H1 (cell line): ENCODE results near the gene GGA1. TPM values are rescaled to one million over a fixed set of nuclear protein-coding genes. Genes with fewer than 3 reads are reported as not detected.

Source experiments
- CTCF ChIA-PET: fragments of 300-600 bp; sonication (Branson Sonifier 250); formaldehyde crosslinking; loops from one replicate; lab custom pipeline; 2021; ENCODE audit not compliant: partially characterized antibody; lab: Charles Lee
- POLR2A ChIA-PET: fragments of 300-600 bp; sonication (Branson Sonifier 250); formaldehyde crosslinking; loops from one replicate; lab custom pipeline; 2021; ENCODE audit warnings: inconsistent platforms; ENCODE audit not compliant: partially characterized antibody; lab: Charles Lee
- DNase-seq, 2 experiments: peaks; one replicate each; pipeline versions ENCODE4 v3.0.0 to v3.0.0-alpha.2; 2010 to 2022; ENCODE audit warnings: low spot score in 2 of 2, low read depth in 1 of 2, mixed read lengths in 1 of 2
- FAIRE-seq: peaks from 2 replicates; lab custom pipeline; 2011; peaks lifted over from hg19 to GRCh38; lab: Jason Lieb, UNC
- H2AFZ ChIP-seq: 2 replicates; pipeline ENCODE4 v1.8.1; 2012; ENCODE audit warnings: low read length, inconsistent platforms
- H2AK5ac ChIP-seq: 2 replicates; pipeline ENCODE4 v1.6.1; 2013; ENCODE audit warnings: low read depth, low read length
- H2BK120ac ChIP-seq: replicated peaks from 2 replicates; pipeline ENCODE3; 2013; ENCODE audit warnings: low read depth, low read length, inconsistent platforms
- H2BK12ac ChIP-seq: 2 replicates; pipeline ENCODE4 v1.6.1; 2013; ENCODE audit warnings: low read depth, low read length
- H2BK15ac ChIP-seq: 2 replicates; pipeline ENCODE4 v1.6.1; 2013; ENCODE audit warnings: low read length
- H2BK20ac ChIP-seq: 2 replicates; pipeline ENCODE4 v1.6.1; 2013; ENCODE audit warnings: low read length
- H2BK5ac ChIP-seq: 2 replicates; pipeline ENCODE4 v1.6.1; 2013; ENCODE audit warnings: low read depth, low read length
- H3K14ac ChIP-seq: 2 replicates; pipeline ENCODE4 v1.6.1; 2013; ENCODE audit warnings: inconsistent platforms; ENCODE audit not compliant: insufficient read length
- H3K18ac ChIP-seq: 2 replicates; pipeline ENCODE4 v1.6.1; 2013; ENCODE audit warnings: low read length; ENCODE audit errors: extremely low read depth
- H3K23ac ChIP-seq: 2 replicates; pipeline ENCODE4 v1.6.1; 2013; ENCODE audit warnings: inconsistent platforms; ENCODE audit not compliant: insufficient read length
- H3K23me2 ChIP-seq: 2 replicates; pipeline ENCODE4 v1.6.1; 2013; ENCODE audit warnings: low read depth, low read length
- H3K27ac ChIP-seq: 2 replicates; pipeline ENCODE4 v1.6.1; 2011; ENCODE audit warnings: low read depth, low read length, inconsistent platforms
- H3K27me3 ChIP-seq, 4 experiments: replicated peaks in 1 of 4; 1 replicate in 1 of 4; 2 replicates in 3 of 4; pipeline versions ENCODE4 v1.6.1 to v1.8.1; 2011 to 2013; ENCODE audit warnings: low read length in 3 of 4, mild to moderate bottlenecking in 3 of 4, inconsistent platforms in 2 of 4, mixed read lengths in 2 of 4, moderate library complexity in 1 of 4; ENCODE audit not compliant: control insufficient read depth in 3 of 4, insufficient read depth in 3 of 4; ENCODE audit errors: extremely low read depth in 1 of 4
- H3K36me3 ChIP-seq, 4 experiments: 2 replicates each; pipeline versions ENCODE4 v1.6.1 to v1.8.1; 2011 to 2013; ENCODE audit warnings: mild to moderate bottlenecking in 4 of 4, low read length in 3 of 4, moderate library complexity in 2 of 4, control low read depth in 1 of 4, inconsistent platforms in 1 of 4; ENCODE audit not compliant: insufficient read depth in 4 of 4, control insufficient read depth in 2 of 4
- H3K4ac ChIP-seq: replicated peaks from 2 replicates; pipeline ENCODE3; 2013; ENCODE audit warnings: low read length, low read depth, mixed read lengths, inconsistent platforms; ENCODE audit not compliant: insufficient read length
- H3K4me1 ChIP-seq, 4 experiments: replicated peaks in 1 of 4; 1 replicate in 1 of 4; 2 replicates in 3 of 4; pipeline versions ENCODE4 v1.6.1 to v1.8.1; 2011 to 2013; ENCODE audit warnings: low read length in 3 of 4, inconsistent platforms in 2 of 4, mixed read lengths in 1 of 4; ENCODE audit not compliant: insufficient read depth in 4 of 4, control insufficient read depth in 3 of 4
- H3K4me2 ChIP-seq, 2 experiments: 2 replicates each; pipeline versions ENCODE4 v1.6.1 to v1.8.1; 2011 to 2013; ENCODE audit warnings: low read depth in 2 of 2, low read length in 2 of 2, control low read depth in 1 of 2, inconsistent platforms in 1 of 2, mild to moderate bottlenecking in 1 of 2; ENCODE audit not compliant: insufficient read depth in 1 of 2
- H3K4me3 ChIP-seq, 4 experiments: fragments of 200-600, 300-600 bp in 1 of 4; sonication (generic), shearing (Covaris generic), sonication (Bioruptor Twin) in 1 of 4; 2 replicates each; pipeline versions ENCODE4 v1.5.1 to v1.8.1; 2011 to 2016; ENCODE audit warnings: low read length in 4 of 4, low read depth in 3 of 4, control low read depth in 2 of 4, inconsistent platforms in 2 of 4, mild to moderate bottlenecking in 2 of 4, mixed read lengths in 1 of 4, moderate library complexity in 1 of 4; ENCODE audit not compliant: insufficient read depth in 2 of 4; ENCODE audit errors: extremely low read depth in 1 of 4
- H3K56ac ChIP-seq: replicated peaks from 2 replicates; pipeline ENCODE3; 2013; ENCODE audit warnings: low read depth, mild to moderate bottlenecking, mixed read lengths, low read length, inconsistent platforms; ENCODE audit not compliant: insufficient read length
- H3K79me1 ChIP-seq: 2 replicates; pipeline ENCODE4 v1.6.1; 2013; ENCODE audit warnings: low read depth, low read length, control low read depth
- H3K79me2 ChIP-seq, 2 experiments: 2 replicates each; pipeline versions ENCODE4 v1.6.1 to v1.8.1; 2012 to 2013; ENCODE audit warnings: low read length in 2 of 2, mild to moderate bottlenecking in 2 of 2, inconsistent platforms in 1 of 2; ENCODE audit not compliant: insufficient read depth in 2 of 2, control insufficient read depth in 1 of 2
- H3K9ac ChIP-seq, 4 experiments: replicated peaks in 1 of 4; 1 replicate in 1 of 4; 2 replicates in 3 of 4; pipeline versions ENCODE4 v1.6.1 to v1.8.1; 2011 to 2013; ENCODE audit warnings: low read depth in 3 of 4, low read length in 3 of 4, control low read depth in 2 of 4, mild to moderate bottlenecking in 2 of 4, moderate library complexity in 2 of 4, inconsistent platforms in 1 of 4; ENCODE audit errors: extremely low read depth in 1 of 4
- H3K9me3 ChIP-seq, 2 experiments: 2 replicates each; pipeline versions ENCODE4 v1.6.1 to v1.8.1; 2012 to 2013; ENCODE audit warnings: mild to moderate bottlenecking in 2 of 2, moderate library complexity in 2 of 2, control low read depth in 1 of 2, inconsistent platforms in 1 of 2, low read depth in 1 of 2, low read length in 1 of 2, mixed read lengths in 1 of 2; ENCODE audit not compliant: insufficient read depth in 2 of 2
- H4K20me1 ChIP-seq, 2 experiments: replicated peaks in 1 of 2; 2 replicates each; pipeline versions ENCODE3 to v1.8.1; 2011 to 2013; ENCODE audit warnings: inconsistent platforms in 2 of 2, low read length in 2 of 2, mild to moderate bottlenecking in 1 of 2; ENCODE audit not compliant: insufficient read depth in 2 of 2, control insufficient read depth in 1 of 2
- H4K5ac ChIP-seq: 2 replicates; pipeline ENCODE4 v1.6.1; 2013; ENCODE audit warnings: low read length, low read depth, mixed read lengths, inconsistent platforms; ENCODE audit not compliant: insufficient read length
- H4K8ac ChIP-seq: 2 replicates; pipeline ENCODE4 v1.8.0; 2013; ENCODE audit warnings: mild to moderate bottlenecking, moderate library complexity, low read length, inconsistent platforms; ENCODE audit not compliant: insufficient read depth; ENCODE audit errors: extremely low read depth
- H4K91ac ChIP-seq: replicated peaks from 2 replicates; pipeline ENCODE3; 2013; ENCODE audit warnings: low read length, mixed read lengths, inconsistent platforms; ENCODE audit not compliant: insufficient read length
- BACH1 ChIP-seq: IDR thresholded peaks from 2 replicates; pipeline ENCODE4 v1.6.1; 2012; ENCODE audit warnings: low read length, improper control_type of control experiment
- BCL11A ChIP-seq, 2 experiments: IDR thresholded peaks; one replicate each; pipeline ENCODE4 v1.6.1; 2011; ENCODE audit warnings: low read depth in 2 of 2, low read length in 2 of 2, mild to moderate bottlenecking in 2 of 2
- BRCA1 ChIP-seq: IDR thresholded peaks from 2 replicates; pipeline ENCODE4 v1.6.1; 2012; ENCODE audit warnings: low read depth, low read length, improper control_type of control experiment
- CEBPB ChIP-seq: IDR thresholded peaks from 2 replicates; pipeline ENCODE4 v1.6.1; 2012; ENCODE audit warnings: low read depth, low read length
- GABPA ChIP-seq: IDR thresholded peaks from 2 replicates; pipeline ENCODE4 v1.6.1; 2011; ENCODE audit warnings: mild to moderate bottlenecking, low read length, moderate library complexity, borderline replicate concordance; ENCODE audit not compliant: insufficient read depth
- KDM4A ChIP-seq: IDR thresholded peaks from one replicate; pipeline ENCODE4 v1.7.1; 2012; ENCODE audit warnings: low read depth, mild to moderate bottlenecking, moderate library complexity, low read length, inconsistent platforms; ENCODE audit not compliant: severe bottlenecking
- KDM5A ChIP-seq: fragments of 200-600 bp; IDR thresholded peaks from 2 replicates; pipeline ENCODE4 v1.7.1; 2012; ENCODE audit warnings: mild to moderate bottlenecking, low read length, inconsistent platforms, mixed read lengths
- POLR2A ChIP-seq, 2 experiments: IDR thresholded peaks; 1 replicate in 1 of 2; 2 replicates in 1 of 2; pipeline ENCODE4 v1.6.1; 2011; ENCODE audit warnings: low read depth in 2 of 2, low read length in 2 of 2, mild to moderate bottlenecking in 2 of 2; ENCODE audit errors: control extremely low read depth in 1 of 2
- POLR2AphosphoS5 ChIP-seq: IDR thresholded peaks from 2 replicates; pipeline ENCODE4 v1.6.1; 2011; ENCODE audit warnings: low read depth, low read length
- SIN3A ChIP-seq, 2 experiments: IDR thresholded peaks in 1 of 2; conservative IDR thresholded peaks in 1 of 2; 2 replicates each; pipeline ENCODE4 v1.6.1; 2011 to 2012; ENCODE audit warnings: low read length in 2 of 2, improper control_type of control experiment in 1 of 2, low read depth in 1 of 2, mild to moderate bottlenecking in 1 of 2
- SIRT6 ChIP-seq: IDR thresholded peaks from one replicate; pipeline ENCODE4 v1.7.1; 2012; ENCODE audit warnings: low read length, inconsistent platforms
- SRF ChIP-seq: IDR thresholded peaks from 2 replicates; pipeline ENCODE4 v1.6.1; 2011; ENCODE audit warnings: mild to moderate bottlenecking, low read depth, low read length, moderate library complexity
- TAF7 ChIP-seq: optimal IDR thresholded peaks from 2 replicates; pipeline ENCODE3; 2011; ENCODE audit warnings: low read depth, mild to moderate bottlenecking, inconsistent platforms, low read length, moderate library complexity, borderline replicate concordance
- USF2 ChIP-seq: IDR thresholded peaks from 2 replicates; pipeline ENCODE4 v1.6.1; 2011; ENCODE audit warnings: low read length, improper control_type of control experiment
- WGBS, 2 experiments: shearing (Covaris generic) in 1 of 2; methylation state at CpG; one replicate each; pipeline versions ENCODE4 v1.1.6 to v1.1.7; 2013 to 2015; ENCODE audit warnings: low lambda C conversion rate in 2 of 2, mixed read lengths in 2 of 2, inconsistent platforms in 1 of 2, low coverage in 1 of 2, missing lambda C conversion rate in 1 of 2; ENCODE audit not compliant: insufficient replicate concordance in 2 of 2, insufficient coverage in 1 of 2, insufficient read length in 1 of 2; ENCODE audit errors: extremely low coverage in 1 of 2, missing lambda C conversion rate in 1 of 2; 5-methylcytosine and 5-hydroxymethylcytosine counted together
- polyA plus RNA-seq, 7 experiments: library from polyadenylated mRNA; depleted of rRNA in 3 of 7; stranded (reverse) in 5 of 7; unstranded in 2 of 7; fragments of >200 nt in 5 of 7; fragments of 200-250 nt in 2 of 7; gene quantifications; 1 replicate in 5 of 7; 2 replicates in 1 of 7; 4 replicates in 1 of 7; pipeline versions ENCODE4 v1.2.1 to v1.2.3, GENCODE V29; 2011 to 2013; ENCODE audit warnings: missing spikeins in 2 of 7, mixed read lengths in 2 of 7
- total RNA-seq: library from RNA; stranded (reverse); fragmentation: NEBNext Ultra II Directional; extraction: Animal tissue kit (Norgen Biotek cat#: 25700); gene quantifications from 2 replicates; pipeline ENCODE4 v1.2.1, GENCODE V29; 2021

GGA1 gene
- total and polyA plus RNA-seq, 2 of the 8 experiments (the other 6 are each of a cell fraction or from before 2014, with no cell fraction given) = 49.3 to 57.2 TPM

- peaks cover 8% of the 10 kb centered on the region for H3K23me2 ChIP-seq
- H3K18ac ChIP-seq = no peak overlapping the region
- no peaks in the 10 kb centered on the region for H3K27me3 ChIP-seq
- no peak overlapping the region for H2BK20ac ChIP-seq
- H3K9ac ChIP-seq = no peak overlapping the region
- H3K4me3 ChIP-seq = no peak overlapping the region
- no peak overlapping the region for H4K8ac ChIP-seq
- no peak overlapping the region for H4K91ac ChIP-seq
- WGBS, 2 experiments = 97% methylated on average over 5 of the region's 5 CpGs; no CpG with 5 or more reads in 1 of the 2 experiments
- 0 out of 2 replicates have a peak, but pooled peaks cover 2% of the 10 kb centered on the region for H3K79me1 ChIP-seq
- peaks cover 0 to 16% (median 7%) of the 10 kb centered on the region in 4 experiments; a peak in 5 of 8 replicates for H3K36me3 ChIP-seq
- no peak for FAIRE-seq
- H3K9me3 ChIP-seq = no peaks in the 10 kb centered on the region
- no peak overlapping the region for H3K27ac ChIP-seq
- no peak overlapping the region for H2AFZ ChIP-seq
- no peak overlapping the region for H4K5ac ChIP-seq
- H3K4me1 ChIP-seq = peaks cover 0 to 20% (median 15%) of the 10 kb centered on the region in 4 experiments; a peak in 6 of 7 replicates
- H2BK15ac ChIP-seq = no peak overlapping the region
- H3K56ac ChIP-seq = no peak overlapping the region
- no peak for DNase-seq
- no peak overlapping the region for H3K4me2 ChIP-seq
- no peak overlapping the region for H3K23ac ChIP-seq
- H2BK5ac ChIP-seq = no peak overlapping the region
- no peaks in the 10 kb centered on the region; a peak in 1 of 4 replicates for H3K79me2 ChIP-seq
- H3K4ac ChIP-seq = no peak overlapping the region
- POLR2A ChIA-PET = interaction anchor here (0.7 to 5.3 kb wide), 10 partner anchors 9 to 177 kb away, joined by 3 to 32 read pairs (median 6); partner anchors contain the start of genes GGA1, NOL12, PDXP and TRIOBP
- no peak overlapping the region for H2BK12ac ChIP-seq
- CTCF ChIA-PET = interaction anchor here (0.6 to 11.4 kb wide), 14 partner anchors 9 to 175 kb away, joined by 3 to 261 read pairs (median 12); partner anchors contain the start of genes GGA1, LGALS1, NOL12 and PDXP
- H2BK120ac ChIP-seq = no peak overlapping the region
- H2AK5ac ChIP-seq = no peak overlapping the region
- H3K14ac ChIP-seq = no peak overlapping the region
- peaks cover 0 to 12% of the 10 kb centered on the region in 2 experiments for H4K20me1 ChIP-seq
- TF ChIP-seq POLR2AphosphoS5 = no peak
- no peak for TF ChIP-seq BRCA1
- TF ChIP-seq USF2 = no peak
- no peak for TF ChIP-seq TAF7
- no peak for TF ChIP-seq GABPA
- TF ChIP-seq SIRT6 = no peak
- no peak for TF ChIP-seq POLR2A (IDR thresholded peaks at IDR 0.05; ENCODE audit: control extremely low read depth in 1 of 2, low read depth in 2 of 2, low read length in 2 of 2)
- no peak for TF ChIP-seq BCL11A (IDR thresholded peaks at IDR 0.05; ENCODE audit: low read depth in 2 of 2, low read length in 2 of 2)
- TF ChIP-seq KDM4A = no peak
- no peak for TF ChIP-seq CEBPB
- TF ChIP-seq SIN3A (conservative IDR thresholded peaks at IDR 0.05 in 1 of 2, IDR thresholded peaks at IDR 0.05 in 1 of 2; ENCODE audit: low read depth in 1 of 2, low read length in 2 of 2) = no peak
- TF ChIP-seq BACH1 = no peak
- no peak for TF ChIP-seq SRF
- no peak for TF ChIP-seq KDM5A
These were observed 32.9 kb downstream of the GGA1 start for GRCh38 chr22:37641561-37641949.
